K562 (cell line): ENCODE results near the gene C4orf50.

Experiments
- ATF2 ChIP-seq: sonication (generic); formaldehyde crosslinking; IDR thresholded peaks from 2 replicates; pipeline ENCODE4 v1.8.1; 2022; ENCODE audit warnings: missing genetic modification reagents
- CREB1 ChIP-seq, 2 experiments: sonication (generic) in 1 of 2; formaldehyde crosslinking in 1 of 2; IDR thresholded peaks; 2 replicates each; pipeline versions ENCODE4 v1.6.1 to v1.8.0; 2012 to 2022; ENCODE audit warnings: inconsistent platforms in 1 of 2, mild to moderate bottlenecking in 1 of 2, missing genetic modification reagents in 1 of 2, moderate library complexity in 1 of 2
- EP300 ChIP-seq: IDR thresholded peaks from 2 replicates; pipeline ENCODE4 v1.6.1; 2012; ENCODE audit warnings: low read length, improper control_type of control experiment
- FOS ChIP-seq: IDR thresholded peaks from 3 replicates; pipeline ENCODE4 v1.6.1; 2011; ENCODE audit not compliant: insufficient read length; ENCODE audit errors: extremely low read depth
- MYBL2 ChIP-seq, 2 experiments: fragments of 450-650 bp in 1 of 2; sonication (generic) in 1 of 2; formaldehyde crosslinking in 1 of 2; IDR thresholded peaks; 2 replicates each; pipeline versions ENCODE4 v1.6.1 to v1.8.1; 2017 to 2022; ENCODE audit warnings: borderline replicate concordance in 1 of 2, inconsistent platforms in 1 of 2, low read depth in 1 of 2, mild to moderate bottlenecking in 1 of 2, missing genetic modification reagents in 1 of 2, moderate library complexity in 1 of 2
- PCBP1 ChIP-seq: fragments of 200-400 bp; formaldehyde crosslinking; IDR thresholded peaks from 2 replicates; pipeline ENCODE4 v1.6.1; 2018; ENCODE audit warnings: mild to moderate bottlenecking, low read depth, low read length; ENCODE audit not compliant: poor library complexity, severe bottlenecking
- POLR2AphosphoS5 ChIP-seq: IDR thresholded peaks from 2 replicates; pipeline ENCODE4 v1.6.1; 2011; ENCODE audit warnings: mild to moderate bottlenecking, low read depth, low read length, moderate library complexity; ENCODE audit not compliant: control insufficient read depth, insufficient read depth
- RBM14 ChIP-seq: fragments of 200-400 bp; formaldehyde crosslinking; IDR thresholded peaks from 2 replicates; pipeline ENCODE4 v1.6.1; 2018; ENCODE audit warnings: low read depth, mild to moderate bottlenecking, low read length, moderate library complexity, borderline replicate concordance; ENCODE audit not compliant: insufficient read depth
- REST ChIP-seq, 2 experiments: fragments of 450-650 bp; formaldehyde crosslinking in 1 of 2; IDR thresholded peaks; 2 replicates each; pipeline versions ENCODE4 v1.4.0 to v1.6.1; 2014 to 2020; ENCODE audit warnings: mild to moderate bottlenecking in 2 of 2, borderline replicate concordance in 1 of 2, low read depth in 1 of 2
- TOE1 ChIP-seq, 2 experiments: fragments of 450-650 bp in 1 of 2; sonication (generic) in 1 of 2; formaldehyde crosslinking in 1 of 2; IDR thresholded peaks; 2 replicates each; pipeline versions ENCODE4 v1.7.1 to v1.8.0; 2016 to 2022; ENCODE audit warnings: borderline replicate concordance in 2 of 2, mild to moderate bottlenecking in 2 of 2, antibody characterized with exemption in 1 of 2, inconsistent platforms in 1 of 2, low read depth in 1 of 2, missing genetic modification reagents in 1 of 2, moderate library complexity in 1 of 2
- ZBTB2 ChIP-seq: fragments of 450-650 bp; IDR thresholded peaks from 2 replicates; pipeline ENCODE4 v1.6.1; 2016; ENCODE audit warnings: antibody characterized with exemption
- ZBTB7A ChIP-seq: IDR thresholded peaks from 2 replicates; pipeline ENCODE4 v1.6.1; 2011; ENCODE audit warnings: low read depth, mild to moderate bottlenecking, low read length, moderate library complexity, borderline replicate concordance; ENCODE audit not compliant: control insufficient read depth
- ZNF24 ChIP-seq: fragments of 450-650 bp; IDR thresholded peaks from 2 replicates; pipeline ENCODE4 v1.6.1; 2016
- ZNF318 ChIP-seq, 2 experiments: fragments of 450-650 bp; IDR thresholded peaks; 2 replicates each; pipeline ENCODE4 v1.6.1; 2016; ENCODE audit warnings: mild to moderate bottlenecking in 2 of 2, borderline replicate concordance in 1 of 2, low read depth in 1 of 2, moderate library complexity in 1 of 2

- TF ChIP-seq RBM14 (no peak), ZNF24 (no peak), EP300 (no peak), MYBL2 (IDR thresholded peaks at IDR 0.05; ENCODE audit: low read depth) (no peak), MYBL2 (CRISPR knock-in tag; IDR thresholded peaks at IDR 0.05; ENCODE audit: borderline replicate concordance) (no peak), FOS (no peak), TOE1 (IDR thresholded peaks at IDR 0.05; ENCODE audit: borderline replicate concordance) (no peak), TOE1 (CRISPR knock-in tag; IDR thresholded peaks at IDR 0.05; ENCODE audit: borderline replicate concordance, low read depth) (no peak), PCBP1 (no peak), POLR2AphosphoS5 (no peak), ZBTB2 (no peak), REST (IDR thresholded peaks at IDR 0.05; ENCODE audit: borderline replicate concordance) (no peak), REST (CRISPR knock-in tag; IDR thresholded peaks at IDR 0.05; ENCODE audit: low read depth) (no peak), ZNF318 (IDR thresholded peaks at IDR 0.05; ENCODE audit: borderline replicate concordance in 1 of 2, low read depth in 1 of 2) (no peak), CREB1 (IDR thresholded peaks at IDR 0.05) (no peak), CREB1 (CRISPR knock-in tag; IDR thresholded peaks at IDR 0.05) (no peak), ZBTB7A (no peak), ATF2 (CRISPR knock-in tag) (no peak)
Observed at GRCh38 chr4:5957076-5957475, 61.2 kb downstream of the C4orf50 start.
